ENCODE data around the gene CDK12. TPM values are rescaled to one million over a fixed set of nuclear protein-coding genes. Genes with fewer than 3 reads are reported as not detected.

Gene CDK12
- polyA plus RNA-seq, 2 of the 4 experiments (the other 2 are of a cell fraction), result 36.7 to 42.1 TPM

GRCh38 chr17:39549747-39550573, 88.7 kb downstream of the CDK12 start:
- TF ChIP-seq ELK1 (IDR thresholded peaks at IDR 0.05; ENCODE audit: low read depth, low read length), result no peak
- no peak for TF ChIP-seq HOXB5 (CRISPR knock-in tag; IDR thresholded peaks at IDR 0.05)
- no peak for TF ChIP-seq EHF (CRISPR knock-in tag; IDR thresholded peaks at IDR 0.05)
- TF ChIP-seq BCL3 (IDR thresholded peaks at IDR 0.05), result no peak
- TF ChIP-seq TFCP2L1 (CRISPR knock-in tag; IDR thresholded peaks at IDR 0.05), result no peak
- no peak for TF ChIP-seq PHF8 (IDR thresholded peaks at IDR 0.05; ENCODE audit: borderline replicate concordance, low read depth)
- TF ChIP-seq CHD2 (IDR thresholded peaks at IDR 0.05; ENCODE audit: low read length, partially characterized antibody), result no peak
- TF ChIP-seq HMGXB4 (CRISPR knock-in tag; IDR thresholded peaks at IDR 0.05; ENCODE audit: borderline replicate concordance), result no peak
- no peak for TF ChIP-seq REST (IDR thresholded peaks at IDR 0.05)
- no peak for TF ChIP-seq MAX (IDR thresholded peaks at IDR 0.05)
- no peak for TF ChIP-seq HEYL (CRISPR knock-in tag; IDR thresholded peaks at IDR 0.05)
- TF ChIP-seq ZNF302 (CRISPR knock-in tag; IDR thresholded peaks at IDR 0.05), result no peak
- no peak for TF ChIP-seq CBX2 (IDR thresholded peaks at IDR 0.05; ENCODE audit: borderline replicate concordance, low read depth)
- TF ChIP-seq EP300 (IDR thresholded peaks at IDR 0.05), result no peak
- TF ChIP-seq TP53 (CRISPR knock-in tag; IDR thresholded peaks at IDR 0.05), result no peak
- no peak for TF ChIP-seq MYC (IDR thresholded peaks at IDR 0.05; ENCODE audit: borderline replicate concordance, low read length)
- TF ChIP-seq SREBF2 (IDR thresholded peaks at IDR 0.05), result no peak
- TF ChIP-seq ZC3H11A (IDR thresholded peaks at IDR 0.05), result no peak
- no peak for TF ChIP-seq RFX5 (IDR thresholded peaks at IDR 0.05)
- TF ChIP-seq GATA3 (IDR thresholded peaks at IDR 0.05; ENCODE audit: borderline replicate concordance), result no peak
- ChIA-PET POLR2A (interaction anchor here (0.7 kb wide), 1 partner anchor 103 kb away, joined by 4 read pairs; no protein-coding TSS in a partner anchor), CTCF (interaction anchor here (0.6 to 22.1 kb wide), 11 partner anchors 9 to 305 kb away, joined by 3 to 533 read pairs (median 19); partner anchors contain the start of gene PPP1R1B)
- ATAC-seq (no peak), FAIRE-seq (no peak), DNase-seq (ENCODE audit: low read depth in 1 of 2, low spot score in 1 of 2) (no peak)
- H3K4me3 ChIP-seq, result no peak overlapping the region
- 89% methylated on average over 6 of the region's 6 CpGs for WGBS (ENCODE audit: missing lambda C conversion rate)
- H3K4me1 ChIP-seq, result no peaks in the 10 kb centered on the region
- no peak overlapping the region for H3K4me2 ChIP-seq
- H3K9me3 ChIP-seq, result no peaks in the 10 kb centered on the region
- no peak overlapping the region for H3K27ac ChIP-seq
